Measurements from ENCODE around the gene FRMD4A. TPM values are rescaled to one million over a fixed set of nuclear protein-coding genes. Genes with fewer than 3 reads are reported as not detected.

Gene FRMD4A
- polyA plus RNA-seq, 1 donor (not counting 4 experiments of a cell fraction or from before 2014, with no cell fraction given) = 12.9 TPM

- Histone ChIP-seq H3K79me2 (ENCODE audit: control insufficient read depth, insufficient read depth, low read length) (no peaks in the 10 kb centered on the region), H3K36me3 (ENCODE audit: control insufficient read depth in 2 of 2, extremely low read depth in 1 of 2, insufficient read depth in 2 of 2, low read length in 2 of 2) (no peaks in the 10 kb centered on the region), H3K9me1 (ENCODE audit: control insufficient read depth, extremely low read depth, insufficient read depth, low read length) (no peaks in the 10 kb centered on the region), H4K20me1 (ENCODE audit: control insufficient read depth, extremely low read depth, insufficient read depth, low read length) (no peaks in the 10 kb centered on the region), H3K4me2 (ENCODE audit: control insufficient read depth, extremely low read depth, insufficient read depth, low read depth, low read length) (no peak overlapping the region), H3K9me3 (ENCODE audit: control insufficient read depth, low read depth, low read length) (no peaks in the 10 kb centered on the region), H3K4me1 (ENCODE audit: control insufficient read depth, extremely low read depth, insufficient read depth, low read length) (peaks cover 22% of the 10 kb centered on the region), H3K9ac (ENCODE audit: control insufficient read depth, extremely low read depth, insufficient read depth, low read length) (no peak overlapping the region), H2AFZ (ENCODE audit: control insufficient read depth, low read length) (no peak overlapping the region), H3K27ac (ENCODE audit: control insufficient read depth, insufficient read depth, low read length) (no peak overlapping the region), H3K27me3 (ENCODE audit: control insufficient read depth, extremely low read depth, insufficient read depth, low read length) (no peaks in the 10 kb centered on the region), H3K4me3 (ENCODE audit: control insufficient read depth in 2 of 3, extremely low read depth in 1 of 3, insufficient read depth in 2 of 3, low read depth in 1 of 3, low read length in 3 of 3) (no peak overlapping the region)
- DNase-seq (ENCODE audit: low read depth, low spot score) (no peak), FAIRE-seq (no peak)
- dilution Hi-C loops (cut with MboI; ENCODE audit: extremely low pct_ligation_motif_present, low sequenced_read_pairs) = no loop called here
- no peak for TF ChIP-seq EZH2 (IDR thresholded peaks at IDR 0.05; ENCODE audit: low read length)
- TF ChIP-seq, protein P1, sequence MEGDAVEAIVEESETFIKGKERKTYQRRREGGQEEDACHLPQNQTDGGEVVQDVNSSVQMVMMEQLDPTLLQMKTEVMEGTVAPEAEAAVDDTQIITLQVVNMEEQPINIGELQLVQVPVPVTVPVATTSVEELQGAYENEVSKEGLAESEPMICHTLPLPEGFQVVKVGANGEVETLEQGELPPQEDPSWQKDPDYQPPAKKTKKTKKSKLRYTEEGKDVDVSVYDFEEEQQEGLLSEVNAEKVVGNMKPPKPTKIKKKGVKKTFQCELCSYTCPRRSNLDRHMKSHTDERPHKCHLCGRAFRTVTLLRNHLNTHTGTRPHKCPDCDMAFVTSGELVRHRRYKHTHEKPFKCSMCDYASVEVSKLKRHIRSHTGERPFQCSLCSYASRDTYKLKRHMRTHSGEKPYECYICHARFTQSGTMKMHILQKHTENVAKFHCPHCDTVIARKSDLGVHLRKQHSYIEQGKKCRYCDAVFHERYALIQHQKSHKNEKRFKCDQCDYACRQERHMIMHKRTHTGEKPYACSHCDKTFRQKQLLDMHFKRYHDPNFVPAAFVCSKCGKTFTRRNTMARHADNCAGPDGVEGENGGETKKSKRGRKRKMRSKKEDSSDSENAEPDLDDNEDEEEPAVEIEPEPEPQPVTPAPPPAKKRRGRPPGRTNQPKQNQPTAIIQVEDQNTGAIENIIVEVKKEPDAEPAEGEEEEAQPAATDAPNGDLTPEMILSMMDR (optimal IDR thresholded peaks at IDR 0.05 in 1 of 3, IDR thresholded peaks at IDR 0.05 in 1 of 3, conservative IDR thresholded peaks at IDR 0.05 in 1 of 3; ENCODE audit: extremely low read depth in 1 of 3, insufficient read depth in 2 of 3, low read length in 3 of 3) = no peak
Observed at GRCh38 chr10:13790196-13790595, 540.5 kb downstream of the FRMD4A start.

DNA sequence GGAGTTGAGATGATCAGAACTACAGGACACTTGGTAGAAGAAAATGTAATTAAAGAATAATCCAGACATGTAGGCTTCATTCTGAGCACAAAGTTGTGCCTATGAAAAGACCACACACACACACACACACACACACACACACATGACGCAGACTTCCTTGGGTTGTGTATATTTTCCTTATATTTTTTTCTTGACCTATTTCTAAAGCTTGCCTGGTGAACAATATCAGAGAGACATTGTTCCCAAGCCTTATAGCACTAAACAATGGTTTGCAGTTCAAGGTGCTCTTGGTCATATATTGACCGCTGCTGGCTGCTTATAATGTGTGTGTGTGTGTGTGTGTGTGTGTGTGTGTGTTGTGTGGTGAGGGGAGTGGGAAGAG lies 541.3 kb downstream of the FRMD4A start:
- no peak overlapping the region for H3K27ac ChIP-seq (ENCODE audit: control insufficient read depth, insufficient read depth, low read length)
- H3K36me3 ChIP-seq (ENCODE audit: control insufficient read depth in 2 of 2, extremely low read depth in 1 of 2, insufficient read depth in 2 of 2, low read length in 2 of 2) = no peaks in the 10 kb centered on the region
- H2AFZ ChIP-seq (ENCODE audit: control insufficient read depth, low read length) = no peak overlapping the region
- FAIRE-seq (no peak), DNase-seq (ENCODE audit: low read depth, low spot score) (no peak)
- no peaks in the 10 kb centered on the region for H3K9me1 ChIP-seq (ENCODE audit: control insufficient read depth, extremely low read depth, insufficient read depth, low read length)
- dilution Hi-C loops (cut with MboI; ENCODE audit: extremely low pct_ligation_motif_present, low sequenced_read_pairs) = no loop called here
- no peak overlapping the region for H3K4me3 ChIP-seq (ENCODE audit: control insufficient read depth in 2 of 3, extremely low read depth in 1 of 3, insufficient read depth in 2 of 3, low read depth in 1 of 3, low read length in 3 of 3)
- no peaks in the 10 kb centered on the region for H4K20me1 ChIP-seq (ENCODE audit: control insufficient read depth, extremely low read depth, insufficient read depth, low read length)
- H3K4me1 ChIP-seq (ENCODE audit: control insufficient read depth, extremely low read depth, insufficient read depth, low read length) = peaks cover 22% of the 10 kb centered on the region
- TF ChIP-seq, protein P1 (optimal IDR thresholded peaks at IDR 0.05 in 1 of 3, IDR thresholded peaks at IDR 0.05 in 1 of 3, conservative IDR thresholded peaks at IDR 0.05 in 1 of 3; ENCODE audit: extremely low read depth in 1 of 3, insufficient read depth in 2 of 3, low read length in 3 of 3) = no peak
- no peak for TF ChIP-seq EZH2 (IDR thresholded peaks at IDR 0.05; ENCODE audit: low read length)
- H3K9me3 ChIP-seq (ENCODE audit: control insufficient read depth, low read depth, low read length) = no peaks in the 10 kb centered on the region
- H3K27me3 ChIP-seq (ENCODE audit: control insufficient read depth, extremely low read depth, insufficient read depth, low read length) = no peaks in the 10 kb centered on the region
- no peak overlapping the region for H3K9ac ChIP-seq (ENCODE audit: control insufficient read depth, extremely low read depth, insufficient read depth, low read length)
- no peaks in the 10 kb centered on the region for H3K79me2 ChIP-seq (ENCODE audit: control insufficient read depth, insufficient read depth, low read length)
- H3K4me2 ChIP-seq (ENCODE audit: control insufficient read depth, extremely low read depth, insufficient read depth, low read depth, low read length) = no peak overlapping the region
